Upper lobe of right lung (tissue), 1 donor: Measurements from ENCODE around the gene AFDN. TPM values are rescaled to one million over a fixed set of nuclear protein-coding genes. Genes with fewer than 3 reads are reported as not detected.

Experiments used
- ATAC-seq: fragments of 200-7000 bp; cut with Tn5 transposase; one replicate; pipeline ENCODE4 v1.9.1; 2020; ENCODE audit warnings: mild to moderate bottlenecking, moderate library complexity
- DNase-seq: peaks from one replicate; pipeline ENCODE4 v3.0.0-alpha.2; 2020
- H3K27ac ChIP-seq: fragments of 200-600 bp; one replicate; pipeline ENCODE4 v1.8.0; 2022
- H3K27me3 ChIP-seq: fragments of 200-600 bp; one replicate; pipeline ENCODE4 v1.8.0; 2022; ENCODE audit warnings: mild to moderate bottlenecking
- H3K36me3 ChIP-seq: fragments of 200-600 bp; one replicate; pipeline ENCODE4 v1.8.0; 2022
- H3K4me1 ChIP-seq: fragments of 200-600 bp; one replicate; pipeline ENCODE4 v1.8.0; 2022
- H3K4me3 ChIP-seq: fragments of 200-600 bp; one replicate; pipeline ENCODE4 v1.8.0; 2022; ENCODE audit warnings: mild to moderate bottlenecking
- H3K9me3 ChIP-seq: fragments of 200-600 bp; one replicate; pipeline ENCODE4 v1.8.0; 2022
- intact Hi-C: fragments of 100-400 bp; cut with DNase I; formaldehyde crosslinking; loops from one replicate; pipeline ENCODE4 v1.11.0; 2022
- total RNA-seq: library from RNA; stranded (reverse); fragmentation: NEBNext Ultra II Directional; extraction: Animal tissue kit (Norgen Biotek cat#: 25700); gene quantifications from one replicate; pipeline ENCODE4 v1.2.1, GENCODE V29; 2021
- TF ChIP-seq, protein P1 (sequence below): fragments of 200-600 bp; IDR thresholded peaks from one replicate; pipeline ENCODE4 v1.8.0; 2022; ENCODE audit warnings: antibody characterized with exemption
- donor health status: DM: no; HTN: yes; CAD: no; lungs with severe emphysema.

The AFDN gene
- total RNA-seq, 1 donor from 2014 or later = 179 TPM

DNA sequence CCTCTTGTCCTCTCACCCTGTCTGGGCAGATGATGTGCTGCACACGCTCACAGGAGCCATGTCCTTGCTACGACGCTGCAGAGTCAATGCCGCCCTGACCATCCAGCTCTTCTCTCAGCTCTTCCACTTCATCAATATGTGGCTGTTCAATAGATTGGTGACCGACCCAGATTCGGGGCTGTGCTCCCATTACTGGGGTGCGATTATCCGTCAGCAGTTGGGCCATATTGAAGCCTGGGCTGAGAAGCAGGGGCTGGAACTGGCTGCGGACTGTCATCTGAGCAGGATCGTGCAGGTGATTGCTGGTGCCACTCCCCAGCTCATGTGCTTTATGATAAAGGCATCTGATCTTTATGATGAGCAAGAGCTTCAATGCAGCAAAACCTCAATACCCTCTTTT lies 88.4 kb downstream of the AFDN start:
- Histone ChIP-seq H3K4me1 (no peaks in the 10 kb centered on the region), H3K27ac (no peak overlapping the region), H3K36me3 (peaks cover 78% of the 10 kb centered on the region), H3K4me3 (no peak overlapping the region), H3K27me3 (no peaks in the 10 kb centered on the region), H3K9me3 (no peaks in the 10 kb centered on the region)
- DNase-seq (no peak), ATAC-seq (no peak)
- TF ChIP-seq, protein P1, sequence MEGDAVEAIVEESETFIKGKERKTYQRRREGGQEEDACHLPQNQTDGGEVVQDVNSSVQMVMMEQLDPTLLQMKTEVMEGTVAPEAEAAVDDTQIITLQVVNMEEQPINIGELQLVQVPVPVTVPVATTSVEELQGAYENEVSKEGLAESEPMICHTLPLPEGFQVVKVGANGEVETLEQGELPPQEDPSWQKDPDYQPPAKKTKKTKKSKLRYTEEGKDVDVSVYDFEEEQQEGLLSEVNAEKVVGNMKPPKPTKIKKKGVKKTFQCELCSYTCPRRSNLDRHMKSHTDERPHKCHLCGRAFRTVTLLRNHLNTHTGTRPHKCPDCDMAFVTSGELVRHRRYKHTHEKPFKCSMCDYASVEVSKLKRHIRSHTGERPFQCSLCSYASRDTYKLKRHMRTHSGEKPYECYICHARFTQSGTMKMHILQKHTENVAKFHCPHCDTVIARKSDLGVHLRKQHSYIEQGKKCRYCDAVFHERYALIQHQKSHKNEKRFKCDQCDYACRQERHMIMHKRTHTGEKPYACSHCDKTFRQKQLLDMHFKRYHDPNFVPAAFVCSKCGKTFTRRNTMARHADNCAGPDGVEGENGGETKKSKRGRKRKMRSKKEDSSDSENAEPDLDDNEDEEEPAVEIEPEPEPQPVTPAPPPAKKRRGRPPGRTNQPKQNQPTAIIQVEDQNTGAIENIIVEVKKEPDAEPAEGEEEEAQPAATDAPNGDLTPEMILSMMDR = no peak
- intact Hi-C loops = no loop called here

- Histone ChIP-seq H3K4me3 (no peak overlapping the region), H3K9me3 (no peaks in the 10 kb centered on the region), H3K27me3 (no peaks in the 10 kb centered on the region), H3K27ac (no peak overlapping the region), H3K36me3 (peaks cover 77% of the 10 kb centered on the region), H3K4me1 (no peaks in the 10 kb centered on the region)
- intact Hi-C loops = no loop called here
- DNase-seq = no peak
- ATAC-seq = no peak
- TF ChIP-seq, protein P1 = no peak
Observed at GRCh38 chr6:167917551-167918154, 90.9 kb downstream of the AFDN start.

GRCh38 chr6:167918548-167919278 lies 92.0 kb downstream of the AFDN start:
- ATAC-seq (no peak), DNase-seq (no peak)
- no peaks in the 10 kb centered on the region for H3K4me1 ChIP-seq
- H3K36me3 ChIP-seq = peaks cover 82% of the 10 kb centered on the region
- no peak overlapping the region for H3K4me3 ChIP-seq
- no peak overlapping the region for H3K27ac ChIP-seq
- intact Hi-C loops = no loop called here
- H3K9me3 ChIP-seq = no peaks in the 10 kb centered on the region
- TF ChIP-seq, protein P1 = no peak
- H3K27me3 ChIP-seq = no peaks in the 10 kb centered on the region

DNA sequence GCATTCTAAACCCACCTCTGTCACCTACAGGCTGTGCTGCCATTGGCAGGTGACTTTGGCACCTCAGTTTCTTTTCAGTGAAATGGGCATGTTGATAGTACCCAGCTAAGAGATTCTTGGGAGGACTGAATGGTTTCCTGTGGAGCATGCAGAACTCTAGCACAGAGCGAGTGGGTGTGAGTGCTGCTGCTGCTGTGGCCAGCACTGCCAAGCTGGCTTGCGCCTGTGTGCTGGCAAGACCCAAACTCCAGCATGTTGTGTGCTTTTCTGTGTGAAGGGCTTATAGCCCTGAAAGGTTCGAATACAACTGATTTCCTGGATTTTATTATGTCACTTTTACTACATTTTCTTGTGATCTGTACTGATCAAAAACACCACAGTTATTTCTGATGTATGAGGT lies 92.6 kb downstream of the AFDN start:
- Histone ChIP-seq H3K36me3 (peaks cover 82% of the 10 kb centered on the region), H3K4me3 (no peak overlapping the region), H3K4me1 (no peaks in the 10 kb centered on the region), H3K27ac (no peak overlapping the region), H3K27me3 (no peaks in the 10 kb centered on the region), H3K9me3 (no peaks in the 10 kb centered on the region)
- DNase-seq (no peak), ATAC-seq (no peak)
- TF ChIP-seq, protein P1 = no peak
- intact Hi-C loops = no loop called here

DNA sequence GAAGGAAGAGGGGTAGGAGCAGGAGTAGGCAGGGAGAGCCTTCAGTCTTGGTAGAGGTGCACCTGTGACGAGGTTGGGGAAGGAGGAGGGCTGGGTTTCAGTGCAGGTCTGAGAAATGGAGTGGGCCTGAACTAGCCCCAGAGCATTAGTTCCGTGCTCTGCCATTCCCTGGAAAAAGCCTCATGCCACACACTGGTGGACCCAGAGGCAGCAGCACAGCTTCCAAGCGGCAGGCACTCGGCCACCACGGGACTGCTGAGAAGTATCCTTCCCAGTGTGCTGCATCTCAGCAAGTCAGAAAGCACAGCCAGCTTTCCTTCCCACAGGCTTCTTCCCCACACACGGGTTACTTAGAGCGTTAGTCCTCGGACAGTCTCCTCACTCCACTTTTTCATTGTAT lies 93.5 kb downstream of the AFDN start:
- TF ChIP-seq, protein P1 = no peak
- no peaks in the 10 kb centered on the region for H3K4me1 ChIP-seq
- ATAC-seq (no peak), DNase-seq (no peak)
- H3K4me3 ChIP-seq = no peak overlapping the region
- peaks cover 80% of the 10 kb centered on the region for H3K36me3 ChIP-seq
- intact Hi-C loops = no loop called here
- no peaks in the 10 kb centered on the region for H3K9me3 ChIP-seq
- H3K27ac ChIP-seq = no peak overlapping the region
- H3K27me3 ChIP-seq = no peaks in the 10 kb centered on the region
